PC-3 (cell line): ENCODE results near the gene FLNA. TPM values are rescaled to one million over a fixed set of nuclear protein-coding genes. Genes with fewer than 3 reads are reported as not detected.

Experiments
- ATAC-seq: fragments of 200-7000 bp; cut with Tn5 transposase; 2 replicates; pipeline ENCODE4 v1.9.1; 2020; ENCODE audit warnings: mild to moderate bottlenecking, moderate library complexity
- BruUV-seq: library from RNA; stranded (reverse); fragments of 400-500 nt; replicated peaks from 2 replicates; lab custom pipeline; 2021; lab: Mats Ljungman, UMichigan
- CTCF ChIA-PET: fragments of 300-600 bp; sonication (Branson Sonifier 250); formaldehyde crosslinking; loops from one replicate; lab custom pipeline; 2022; ENCODE audit warnings: antibody characterized with exemption; lab: Charles Lee
- POLR2A ChIA-PET: fragments of 300-600 bp; sonication (Branson Sonifier 250); formaldehyde crosslinking; loops from one replicate; lab custom pipeline; 2022; ENCODE audit warnings: antibody characterized with exemption; ENCODE audit not compliant: unreplicated experiment; lab: Charles Lee
- DNase-seq: peaks from one replicate; pipeline ENCODE4 v3.0.0-alpha.2; 2015
- H2AFZ ChIP-seq: fragments of 300-600 bp; sonication (generic); 2 replicates; pipeline ENCODE4 v1.6.0; 2016; ENCODE audit warnings: antibody characterized with exemption, low read length
- H3F3A ChIP-seq: fragments of 300-600 bp; sonication (generic); one replicate; pipeline ENCODE4 v1.6.0; 2017; ENCODE audit warnings: antibody characterized with exemption, low read length, control low read depth, mild to moderate bottlenecking; ENCODE audit not compliant: unreplicated experiment
- H3K27ac ChIP-seq: fragments of 300-600 bp; sonication (generic); 2 replicates; pipeline ENCODE4 v1.5.1; 2016; ENCODE audit warnings: mild to moderate bottlenecking, low read length
- H3K27me3 ChIP-seq: fragments of 300-600 bp; sonication (generic); 2 replicates; pipeline ENCODE4 v1.6.1; 2016; ENCODE audit warnings: low read length, mixed read lengths
- H3K36me3 ChIP-seq: fragments of 300-600 bp; sonication (generic); 2 replicates; pipeline ENCODE4 v1.6.1; 2016; ENCODE audit warnings: low read depth, mixed run types, low read length, mixed read lengths
- H3K4me1 ChIP-seq: fragments of 300-600 bp; sonication (generic); 2 replicates; pipeline ENCODE4 v1.5.1; 2016; ENCODE audit warnings: low read length; ENCODE audit not compliant: insufficient read depth
- H3K4me2 ChIP-seq: fragments of 300-600 bp; sonication (generic); 2 replicates; pipeline ENCODE4 v1.6.0; 2016; ENCODE audit warnings: low read length
- H3K4me3 ChIP-seq: fragments of 300-600 bp; sonication (generic); 2 replicates; pipeline ENCODE4 v1.5.1; 2016; ENCODE audit warnings: mild to moderate bottlenecking, low read length, mixed read lengths
- H3K79me2 ChIP-seq: fragments of 300-600 bp; sonication (generic); 2 replicates; pipeline ENCODE4 v1.6.1; 2017; ENCODE audit warnings: low read length, mixed read lengths
- H3K9ac ChIP-seq: fragments of 300-600 bp; sonication (generic); 2 replicates; pipeline ENCODE4 v1.6.0; 2016; ENCODE audit warnings: mild to moderate bottlenecking, low read length
- H3K9me2 ChIP-seq: fragments of 300-600 bp; sonication (generic); replicated peaks from 2 replicates; pipeline ENCODE4 v1.6.1; 2016; ENCODE audit warnings: mixed run types, low read length, mixed read lengths
- H3K9me3 ChIP-seq: fragments of 300-600 bp; sonication (generic); 2 replicates; pipeline ENCODE4 v1.6.1; 2016; ENCODE audit warnings: low read length, mixed read lengths
- H4K20me1 ChIP-seq: fragments of 300-600 bp; sonication (generic); 2 replicates; pipeline ENCODE4 v1.6.1; 2016; ENCODE audit warnings: low read length, mixed read lengths
- EZH2 ChIP-seq: fragments of 300-600 bp; sonication (generic); IDR thresholded peaks from one replicate; pipeline ENCODE4 v1.6.1; 2017; ENCODE audit warnings: antibody characterized with exemption, mild to moderate bottlenecking, low read length; ENCODE audit not compliant: unreplicated experiment
- EZH2phosphoT487 ChIP-seq: fragments of 300-600 bp; sonication (generic); IDR thresholded peaks from 2 replicates; pipeline ENCODE4 v1.6.1; 2018; ENCODE audit warnings: mild to moderate bottlenecking, antibody characterized with exemption, low read length, borderline replicate concordance
- intact Hi-C: fragments of 100-400 bp; cut with micrococcal nuclease; formaldehyde crosslinking; loops from 2 replicates; pipeline ENCODE4 v1.9.0; 2023
- total RNA-seq: library from RNA; depleted of rRNA; stranded (reverse); fragments of >200 nt; gene quantifications from 2 replicates; pipeline ENCODE4 v1.2.3, GENCODE V29; 2014
- TF ChIP-seq, protein P1 (sequence below): fragments of 300-600 bp; sonication (generic); conservative IDR thresholded peaks from 2 replicates; pipeline ENCODE4 v1.5.1; 2017; ENCODE audit warnings: antibody characterized with exemption, low read depth, mild to moderate bottlenecking, low read length

Gene FLNA
- total RNA-seq, 1 experiment from 2014 or later: 2,058 TPM

DNA sequence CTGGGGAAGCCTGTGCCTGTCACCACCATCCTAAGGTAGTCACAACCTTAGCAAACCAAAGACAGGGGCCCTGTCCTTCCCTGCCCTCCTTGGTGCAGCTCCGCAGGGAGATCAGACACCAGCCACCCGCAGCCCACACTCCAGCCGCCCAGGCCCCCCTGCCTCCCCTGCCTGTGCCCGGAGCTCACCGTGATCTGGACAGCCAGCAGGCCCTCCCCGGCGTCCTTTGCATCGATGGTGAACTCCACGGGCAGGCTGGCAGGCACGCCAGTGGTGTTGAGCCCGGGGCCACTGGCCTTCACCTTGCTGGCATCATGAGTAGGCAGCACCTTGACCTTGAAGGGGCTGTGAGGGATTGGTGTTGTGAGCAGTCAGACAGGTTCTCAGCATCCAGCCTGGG is 16.4 kb downstream of the FLNA start:
- Histone ChIP-seq H3F3A (no peaks in the 10 kb centered on the region), H3K9ac (no peak overlapping the region), H3K4me2 (no peak overlapping the region), H3K4me3 (no peak overlapping the region), H3K79me2 (peaks cover 24% of the 10 kb centered on the region), H3K36me3 (peaks cover 80% of the 10 kb centered on the region), H3K9me3 (no peaks in the 10 kb centered on the region), H3K27me3 (no peaks in the 10 kb centered on the region), H3K9me2 (no peaks in the 10 kb centered on the region), H3K4me1 (no peaks in the 10 kb centered on the region), H4K20me1 (peaks cover 33% of the 10 kb centered on the region), H3K27ac (no peak overlapping the region), H2AFZ (no peak overlapping the region)
- ChIA-PET CTCF (no interaction called here), POLR2A (no interaction called here)
- BruUV-seq: no TSS peak
- ATAC-seq (no peak), DNase-seq (no peak)
- TF ChIP-seq, protein P1, sequence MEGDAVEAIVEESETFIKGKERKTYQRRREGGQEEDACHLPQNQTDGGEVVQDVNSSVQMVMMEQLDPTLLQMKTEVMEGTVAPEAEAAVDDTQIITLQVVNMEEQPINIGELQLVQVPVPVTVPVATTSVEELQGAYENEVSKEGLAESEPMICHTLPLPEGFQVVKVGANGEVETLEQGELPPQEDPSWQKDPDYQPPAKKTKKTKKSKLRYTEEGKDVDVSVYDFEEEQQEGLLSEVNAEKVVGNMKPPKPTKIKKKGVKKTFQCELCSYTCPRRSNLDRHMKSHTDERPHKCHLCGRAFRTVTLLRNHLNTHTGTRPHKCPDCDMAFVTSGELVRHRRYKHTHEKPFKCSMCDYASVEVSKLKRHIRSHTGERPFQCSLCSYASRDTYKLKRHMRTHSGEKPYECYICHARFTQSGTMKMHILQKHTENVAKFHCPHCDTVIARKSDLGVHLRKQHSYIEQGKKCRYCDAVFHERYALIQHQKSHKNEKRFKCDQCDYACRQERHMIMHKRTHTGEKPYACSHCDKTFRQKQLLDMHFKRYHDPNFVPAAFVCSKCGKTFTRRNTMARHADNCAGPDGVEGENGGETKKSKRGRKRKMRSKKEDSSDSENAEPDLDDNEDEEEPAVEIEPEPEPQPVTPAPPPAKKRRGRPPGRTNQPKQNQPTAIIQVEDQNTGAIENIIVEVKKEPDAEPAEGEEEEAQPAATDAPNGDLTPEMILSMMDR: no peak
- TF ChIP-seq EZH2phosphoT487 (no peak), EZH2 (no peak)
- intact Hi-C loops: no loop called here

DNA sequence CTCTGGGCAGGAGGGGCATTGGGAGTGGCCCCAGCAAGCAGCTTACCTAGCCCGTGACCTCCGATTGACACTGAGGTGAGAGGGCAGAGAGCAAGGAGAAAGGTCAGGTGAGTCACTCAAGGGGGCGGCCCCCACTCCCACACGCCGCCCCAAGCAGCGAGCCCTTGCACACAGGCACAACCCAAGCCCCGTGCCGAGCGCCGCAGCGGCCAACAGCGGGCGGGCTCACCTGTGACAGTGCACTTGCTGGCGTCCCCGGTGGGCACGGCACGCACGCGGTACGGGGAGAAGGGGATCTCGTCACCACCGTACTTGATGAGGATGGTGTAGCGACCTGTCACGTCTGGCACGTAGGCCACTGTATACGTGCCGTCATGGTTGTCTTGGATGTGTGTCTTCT is 17.2 kb downstream of the FLNA start:
- no peak overlapping the region for H3K4me3 ChIP-seq
- peaks cover 80% of the 10 kb centered on the region for H3K36me3 ChIP-seq
- POLR2A ChIA-PET: interaction anchor here (0.5 kb wide), 2 partner anchors 12 to 14 kb away, joined by 3 to 5 read pairs; no protein-coding TSS in a partner anchor
- no peaks in the 10 kb centered on the region for H3K27me3 ChIP-seq
- no peaks in the 10 kb centered on the region for H3K4me1 ChIP-seq
- H3K9ac ChIP-seq: no peak overlapping the region
- no peaks in the 10 kb centered on the region for H3K9me3 ChIP-seq
- BruUV-seq: no TSS peak
- H3K79me2 ChIP-seq: peaks cover 16% of the 10 kb centered on the region
- peaks cover 33% of the 10 kb centered on the region for H4K20me1 ChIP-seq
- ATAC-seq (no peak), DNase-seq (no peak)
- CTCF ChIA-PET: no interaction called here
- H3F3A ChIP-seq: no peaks in the 10 kb centered on the region
- TF ChIP-seq EZH2phosphoT487: no peak
- no peak for TF ChIP-seq EZH2
- TF ChIP-seq, protein P1: no peak
- H2AFZ ChIP-seq: no peak overlapping the region
- H3K27ac ChIP-seq: no peak overlapping the region
- H3K9me2 ChIP-seq: no peaks in the 10 kb centered on the region
- intact Hi-C loops: no loop called here
- no peak overlapping the region for H3K4me2 ChIP-seq

DNA sequence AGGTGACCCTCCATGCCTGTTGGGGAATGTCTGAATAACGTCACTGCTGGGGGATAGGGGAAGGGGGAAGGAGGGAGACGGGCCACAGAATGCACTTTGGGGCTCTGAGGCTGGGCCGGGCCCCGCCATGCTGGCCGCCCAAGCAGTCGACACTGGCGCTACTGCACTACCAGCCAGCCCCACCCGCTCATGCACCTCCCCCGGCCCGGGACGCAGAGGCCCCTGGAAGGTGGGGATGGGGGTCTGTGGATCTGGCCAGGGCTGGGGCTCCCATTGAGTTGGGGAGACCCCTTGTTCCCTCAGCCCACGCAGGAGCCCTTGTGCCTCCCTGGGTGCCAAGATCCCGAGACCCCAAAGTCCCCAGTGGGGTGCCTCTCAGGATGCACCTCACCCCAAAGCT is 17.8 kb downstream of the FLNA start:
- intact Hi-C loops: no loop called here
- ChIA-PET POLR2A (no interaction called here), CTCF (no interaction called here)
- Histone ChIP-seq H3K4me1 (no peaks in the 10 kb centered on the region), H3K9ac (no peak overlapping the region), H3K4me2 (no peak overlapping the region), H3F3A (no peaks in the 10 kb centered on the region), H4K20me1 (peaks cover 28% of the 10 kb centered on the region), H3K79me2 (peaks cover 10% of the 10 kb centered on the region; the same call in 1 of the 2 replicates), H3K27ac (no peak overlapping the region), H3K9me2 (no peaks in the 10 kb centered on the region), H3K4me3 (no peak overlapping the region), H3K27me3 (no peaks in the 10 kb centered on the region), H3K9me3 (no peaks in the 10 kb centered on the region), H3K36me3 (peaks cover 76% of the 10 kb centered on the region), H2AFZ (no peak overlapping the region)
- DNase-seq (no peak), ATAC-seq (no peak)
- no TSS peak for BruUV-seq
- no peak for TF ChIP-seq EZH2phosphoT487
- TF ChIP-seq, protein P1: no peak
- no peak for TF ChIP-seq EZH2
